Measurements from ENCODE around the gene CD274. TPM values are rescaled to one million over a fixed set of nuclear protein-coding genes. Genes with fewer than 3 reads are reported as not detected.

Gene CD274
- total and polyA plus RNA-seq, 2 donors (not counting 3 experiments of a cell fraction or from before 2014, with no cell fraction given), result 25.4 to 26.8 TPM

DNA sequence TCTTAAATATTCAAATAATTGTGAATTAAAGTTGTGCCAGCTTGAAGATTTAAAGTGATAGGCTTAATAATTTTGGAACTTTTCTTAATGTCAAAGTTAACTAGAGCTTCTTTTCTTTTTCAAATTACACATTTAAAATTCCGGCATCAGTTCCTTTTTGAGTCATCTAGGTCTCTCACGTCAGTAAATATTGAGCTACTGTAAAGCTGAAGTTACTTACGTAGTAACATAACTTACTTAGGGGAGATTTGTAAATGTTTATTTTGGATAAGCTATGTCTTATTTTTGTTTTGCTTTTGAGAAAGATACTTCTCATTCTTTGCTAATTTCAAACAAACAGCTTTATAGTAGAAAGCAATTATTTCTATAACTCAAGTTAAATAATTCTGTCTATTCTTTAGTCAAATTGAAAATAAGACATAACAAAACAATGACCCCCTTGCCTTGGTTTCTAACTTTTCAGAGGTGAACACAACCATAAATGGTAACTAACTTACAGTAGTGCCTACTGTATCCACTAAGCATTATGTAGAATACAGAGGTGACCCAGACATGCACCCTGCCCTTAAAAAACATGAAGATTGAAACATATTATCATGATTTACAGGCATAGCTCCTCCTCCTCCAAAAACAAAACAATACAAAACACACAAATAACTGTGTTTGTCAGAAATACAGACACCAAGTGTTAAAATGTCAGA, 29.8 kb downstream of the CD274 start:
- POLR2A ChIA-PET, result no interaction called here
- intact Hi-C loops (cut with micrococcal nuclease), result no loop called here
- CTCF ChIA-PET, result interaction anchor here (0.8 to 1.1 kb wide), 4 partner anchors 10 to 103 kb away, joined by 3 to 5 read pairs (median 3); no protein-coding TSS in a partner anchor
- no peak overlapping the region for H3K4me3 ChIP-seq (replicated peaks in 1 of 3; ENCODE audit: insufficient read depth in 1 of 3, low read depth in 1 of 3, low read length in 3 of 3)
- no peaks in the 10 kb centered on the region for H3K9me1 ChIP-seq (replicated peaks; ENCODE audit: control insufficient read depth, extremely low read depth, insufficient read depth, low read length)
- no peaks in the 10 kb centered on the region for H3K4me1 ChIP-seq (ENCODE audit: control insufficient read depth, extremely low read depth, insufficient read depth, low read length)
- dilution Hi-C loops (cut with MboI; ENCODE audit: extremely low pct_ligation_motif_present, low sequenced_read_pairs), result no loop called here
- BruUV-seq (replicated peaks), result no TSS peak
- no peak overlapping the region for H3K4me2 ChIP-seq (ENCODE audit: insufficient read depth, low read length)
- DNase-seq (ENCODE audit: low read depth, low spot score), result no peak
- FAIRE-seq, result no peak
- no peaks in the 10 kb centered on the region for H3K9me3 ChIP-seq (replicated peaks; ENCODE audit: control insufficient read depth, insufficient read depth, low read length)
- H3K36me3 ChIP-seq (ENCODE audit: control insufficient read depth in 2 of 2, extremely low read depth in 1 of 2, insufficient read depth in 2 of 2, low read length in 2 of 2), result no peaks in the 10 kb centered on the region
- H3K27ac ChIP-seq (ENCODE audit: insufficient read depth, low read depth, low read length), result no peak overlapping the region
- TF ChIP-seq, protein P1, sequence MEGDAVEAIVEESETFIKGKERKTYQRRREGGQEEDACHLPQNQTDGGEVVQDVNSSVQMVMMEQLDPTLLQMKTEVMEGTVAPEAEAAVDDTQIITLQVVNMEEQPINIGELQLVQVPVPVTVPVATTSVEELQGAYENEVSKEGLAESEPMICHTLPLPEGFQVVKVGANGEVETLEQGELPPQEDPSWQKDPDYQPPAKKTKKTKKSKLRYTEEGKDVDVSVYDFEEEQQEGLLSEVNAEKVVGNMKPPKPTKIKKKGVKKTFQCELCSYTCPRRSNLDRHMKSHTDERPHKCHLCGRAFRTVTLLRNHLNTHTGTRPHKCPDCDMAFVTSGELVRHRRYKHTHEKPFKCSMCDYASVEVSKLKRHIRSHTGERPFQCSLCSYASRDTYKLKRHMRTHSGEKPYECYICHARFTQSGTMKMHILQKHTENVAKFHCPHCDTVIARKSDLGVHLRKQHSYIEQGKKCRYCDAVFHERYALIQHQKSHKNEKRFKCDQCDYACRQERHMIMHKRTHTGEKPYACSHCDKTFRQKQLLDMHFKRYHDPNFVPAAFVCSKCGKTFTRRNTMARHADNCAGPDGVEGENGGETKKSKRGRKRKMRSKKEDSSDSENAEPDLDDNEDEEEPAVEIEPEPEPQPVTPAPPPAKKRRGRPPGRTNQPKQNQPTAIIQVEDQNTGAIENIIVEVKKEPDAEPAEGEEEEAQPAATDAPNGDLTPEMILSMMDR (IDR thresholded peaks at IDR 0.05; ENCODE audit: extremely low read depth in 1 of 2, insufficient read depth in 1 of 2, low read depth in 1 of 2, low read length in 2 of 2), result no peak
- no peaks in the 10 kb centered on the region for H3K27me3 ChIP-seq (ENCODE audit: control insufficient read depth in 2 of 2, insufficient read depth in 2 of 2, low read length in 2 of 2)
- H3K9ac ChIP-seq (replicated peaks; ENCODE audit: extremely low read depth, insufficient read depth, low read length), result no peak overlapping the region
- H3K79me2 ChIP-seq (ENCODE audit: control insufficient read depth, insufficient read depth, low read length), result no peaks in the 10 kb centered on the region
- H2AFZ ChIP-seq (ENCODE audit: low read depth, low read length), result peak overlapping the region; percentile 19
- no peaks in the 10 kb centered on the region for H4K20me1 ChIP-seq (replicated peaks; ENCODE audit: control insufficient read depth, extremely low read depth, insufficient read depth, low read length)

DNA sequence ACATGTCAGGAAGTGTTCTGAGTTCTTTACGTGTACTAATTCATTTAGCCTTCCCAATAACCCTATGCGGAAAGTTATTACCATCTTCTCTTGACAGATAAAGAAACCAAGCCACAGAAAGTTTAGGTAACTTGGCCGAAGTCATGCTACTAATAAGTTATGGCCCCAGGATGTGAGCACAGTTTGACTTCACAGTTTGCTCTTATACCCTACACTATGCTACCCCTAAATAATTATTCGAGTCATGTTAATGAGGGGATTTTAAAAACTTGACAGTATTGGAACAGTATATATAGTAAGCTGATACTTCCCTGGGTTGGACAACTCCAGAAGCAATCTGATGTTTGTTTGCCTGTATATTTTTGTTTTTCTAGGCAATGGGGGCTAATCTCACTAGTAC, 30.6 kb downstream of the CD274 start:
- no TSS peak for BruUV-seq (replicated peaks)
- FAIRE-seq, result peak; percentile 4
- POLR2A ChIA-PET, result no interaction called here

More for the DNA sequence above, 30.6 kb downstream of the CD274 start:
- H3K27ac ChIP-seq (ENCODE audit: insufficient read depth, low read depth, low read length), result no peak overlapping the region
- H3K9me3 ChIP-seq (replicated peaks; ENCODE audit: control insufficient read depth, insufficient read depth, low read length), result no peaks in the 10 kb centered on the region
- intact Hi-C loops (cut with micrococcal nuclease), result no loop called here
- no peak for DNase-seq (ENCODE audit: low read depth, low spot score)
- H3K4me2 ChIP-seq (ENCODE audit: insufficient read depth, low read length), result no peak overlapping the region
- no peaks in the 10 kb centered on the region for H3K27me3 ChIP-seq (ENCODE audit: control insufficient read depth in 2 of 2, insufficient read depth in 2 of 2, low read length in 2 of 2)
- no peaks in the 10 kb centered on the region for H3K79me2 ChIP-seq (ENCODE audit: control insufficient read depth, insufficient read depth, low read length)
- CTCF ChIA-PET, result interaction anchor here (1.1 kb wide), 1 partner anchor 9 kb away, joined by 5 read pairs; no protein-coding TSS in a partner anchor
- no peak overlapping the region for H3K9ac ChIP-seq (replicated peaks; ENCODE audit: extremely low read depth, insufficient read depth, low read length)
- no peaks in the 10 kb centered on the region for H3K9me1 ChIP-seq (replicated peaks; ENCODE audit: control insufficient read depth, extremely low read depth, insufficient read depth, low read length)
- H3K4me1 ChIP-seq (ENCODE audit: control insufficient read depth, extremely low read depth, insufficient read depth, low read length), result no peaks in the 10 kb centered on the region
- TF ChIP-seq, protein P1 (IDR thresholded peaks at IDR 0.05; ENCODE audit: extremely low read depth in 1 of 2, insufficient read depth in 1 of 2, low read depth in 1 of 2, low read length in 2 of 2), result no peak
- TF ChIP-seq FOS (IDR thresholded peaks at IDR 0.05; ENCODE audit: borderline replicate concordance, insufficient read depth, low read length), result no peak
- no peak for TF ChIP-seq EZH2 (IDR thresholded peaks at IDR 0.05; ENCODE audit: borderline replicate concordance, low read depth, low read length, severe bottlenecking)
- no peak for TF ChIP-seq GATA2 (IDR thresholded peaks at IDR 0.05; ENCODE audit: insufficient read depth, insufficient read length, low read depth, low read length)
- TF ChIP-seq, protein P2, sequence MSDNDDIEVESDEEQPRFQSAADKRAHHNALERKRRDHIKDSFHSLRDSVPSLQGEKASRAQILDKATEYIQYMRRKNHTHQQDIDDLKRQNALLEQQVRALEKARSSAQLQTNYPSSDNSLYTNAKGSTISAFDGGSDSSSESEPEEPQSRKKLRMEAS (IDR thresholded peaks at IDR 0.05; ENCODE audit: insufficient read depth, insufficient read length), result no peak
- no peak for TF ChIP-seq POLR2AphosphoS5 (IDR thresholded peaks at IDR 0.05; ENCODE audit: insufficient read depth, low read depth, low read length)
- no peak for TF ChIP-seq JUN (IDR thresholded peaks at IDR 0.05; ENCODE audit: borderline replicate concordance, insufficient read depth, insufficient read length, low read depth)
- TF ChIP-seq MYC (IDR thresholded peaks at IDR 0.05; ENCODE audit: low read depth, low read length), result no peak
- no peak for TF ChIP-seq POLR2A (IDR thresholded peaks at IDR 0.05; ENCODE audit: low read depth, low read length)
- dilution Hi-C loops (cut with MboI; ENCODE audit: extremely low pct_ligation_motif_present, low sequenced_read_pairs), result no loop called here
- H3K4me3 ChIP-seq (replicated peaks in 1 of 3; ENCODE audit: insufficient read depth in 1 of 3, low read depth in 1 of 3, low read length in 3 of 3), result no peak overlapping the region
- H2AFZ ChIP-seq (ENCODE audit: low read depth, low read length), result no peak overlapping the region
- no peaks in the 10 kb centered on the region for H4K20me1 ChIP-seq (replicated peaks; ENCODE audit: control insufficient read depth, extremely low read depth, insufficient read depth, low read length)
- no peaks in the 10 kb centered on the region for H3K36me3 ChIP-seq (ENCODE audit: control insufficient read depth in 2 of 2, extremely low read depth in 1 of 2, insufficient read depth in 2 of 2, low read length in 2 of 2)

Data from endothelial cell of umbilical vein (primary cell).